HEK293T (cell line): ENCODE data around the gene TOX4.

Source experiments
- CTCF ChIA-PET: fragments of 350-600 bp; formaldehyde crosslinking; extraction: SDS; loops from one replicate; lab custom pipeline; 2021; ENCODE audit warnings: antibody characterized with exemption, inconsistent platforms; lab: Yijun Ruan, JAX
- POLR2A ChIA-PET: fragments of 350-600 bp; formaldehyde crosslinking; extraction: SDS; loops from one replicate; lab custom pipeline; 2020; ENCODE audit warnings: antibody characterized with exemption, inconsistent platforms; lab: Yijun Ruan, JAX
- DNase-seq: peaks from one replicate; pipeline ENCODE4 v3.0.0; 2012; ENCODE audit warnings: mixed read lengths; ENCODE audit errors: extremely low spot score
- ARNT ChIP-seq: fragments of 450-650 bp; IDR thresholded peaks from 2 replicates; pipeline ENCODE4 v1.6.1; 2017; ENCODE audit warnings: mild to moderate bottlenecking
- BHLHE40 ChIP-seq: fragments of 450-650 bp; IDR thresholded peaks from 2 replicates; pipeline ENCODE4 v1.6.1; 2016; ENCODE audit warnings: mild to moderate bottlenecking, moderate library complexity, borderline replicate concordance
- CTBP1 ChIP-seq: fragments of 450-650 bp; IDR thresholded peaks from 2 replicates; pipeline ENCODE4 v1.6.1; 2016; ENCODE audit warnings: borderline replicate concordance
- ELF4 ChIP-seq: fragments of 450-650 bp; IDR thresholded peaks from 2 replicates; pipeline ENCODE4 v1.6.1; 2017; ENCODE audit warnings: antibody characterized with exemption
- FOXA1 ChIP-seq: fragments of 450-650 bp; IDR thresholded peaks from 2 replicates; pipeline ENCODE4 v1.6.1; 2016; ENCODE audit warnings: mild to moderate bottlenecking
- FOXK2 ChIP-seq: fragments of 450-650 bp; IDR thresholded peaks from 2 replicates; pipeline ENCODE4 v1.6.1; 2016; ENCODE audit warnings: mild to moderate bottlenecking
- FOXM1 ChIP-seq: fragments of 450-650 bp; IDR thresholded peaks from 2 replicates; pipeline ENCODE4 v1.6.1; 2017; ENCODE audit warnings: mild to moderate bottlenecking, borderline replicate concordance
- HDGF ChIP-seq: fragments of 450-650 bp; IDR thresholded peaks from 2 replicates; pipeline ENCODE4 v1.6.1; 2017; ENCODE audit warnings: antibody characterized with exemption, borderline replicate concordance
- L3MBTL2 ChIP-seq: fragments of 450-650 bp; conservative IDR thresholded peaks from 2 replicates; pipeline ENCODE4 v1.6.1; 2016; ENCODE audit warnings: mild to moderate bottlenecking
- LEF1 ChIP-seq: fragments of 450-650 bp; IDR thresholded peaks from 2 replicates; pipeline ENCODE4 v1.6.1; 2017; ENCODE audit warnings: mild to moderate bottlenecking, borderline replicate concordance
- NFRKB ChIP-seq: fragments of 450-650 bp; IDR thresholded peaks from 2 replicates; pipeline ENCODE4 v1.6.1; 2016; ENCODE audit warnings: mild to moderate bottlenecking, moderate library complexity
- PKNOX1 ChIP-seq: fragments of 450-650 bp; IDR thresholded peaks from 2 replicates; pipeline ENCODE4 v1.6.1; 2016
- SP1 ChIP-seq: fragments of 450-650 bp; IDR thresholded peaks from 2 replicates; pipeline ENCODE4 v1.6.1; 2017
- SUZ12 ChIP-seq: fragments of 450-650 bp; IDR thresholded peaks from 2 replicates; pipeline ENCODE4 v1.6.1; 2016; ENCODE audit warnings: mild to moderate bottlenecking
- TARDBP ChIP-seq: fragments of 450-650 bp; IDR thresholded peaks from 2 replicates; pipeline ENCODE4 v1.6.1; 2016
- ZNF384 ChIP-seq: fragments of 450-650 bp; IDR thresholded peaks from 2 replicates; pipeline ENCODE4 v1.6.1; 2016

Gene TOX4

GRCh38 chr14:21449899-21450216 is 27.1 kb upstream of the TOX4 start:
- ChIA-PET CTCF (no interaction called here), POLR2A (interaction anchor here (1.9 to 2.6 kb wide), 2 partner anchors 13 to 61 kb away, joined by 4 to 9 read pairs; partner anchors contain the start of gene METTL3)
- DNase-seq: no peak
- TF ChIP-seq ARNT: no peak
- no peak for TF ChIP-seq FOXA1
- no peak for TF ChIP-seq FOXM1
- TF ChIP-seq L3MBTL2: no peak
- no peak for TF ChIP-seq PKNOX1
- TF ChIP-seq BHLHE40: no peak
- no peak for TF ChIP-seq NFRKB
- no peak for TF ChIP-seq ELF4
- TF ChIP-seq SUZ12: no peak
- TF ChIP-seq SP1: no peak
- no peak for TF ChIP-seq LEF1
- no peak for TF ChIP-seq CTBP1
- TF ChIP-seq ZNF384: no peak
- no peak for TF ChIP-seq HDGF
- no peak for TF ChIP-seq TARDBP

GRCh38 chr14:21454843-21455544 is 22.0 kb upstream of the TOX4 start:
- no peak for DNase-seq
- ChIA-PET CTCF (interaction anchor here (1.8 kb wide), 1 partner anchor 23 kb away, joined by 6 read pairs; the partner anchor contains the start of gene TOX4), POLR2A (interaction anchor here (0.9 to 3.3 kb wide), 7 partner anchors 8 to 72 kb away, joined by 3 to 57 read pairs (median 5); partner anchors contain the start of genes METTL3 and SALL2)
- no peak for TF ChIP-seq L3MBTL2
- TF ChIP-seq TARDBP: no peak
- TF ChIP-seq ZNF384: no peak
- no peak for TF ChIP-seq BHLHE40
- no peak for TF ChIP-seq ARNT
- TF ChIP-seq SP1: no peak
- no peak for TF ChIP-seq CTBP1
- TF ChIP-seq FOXM1: no peak
- TF ChIP-seq PKNOX1: no peak

- POLR2A ChIA-PET: interaction anchor here (0.6 to 3.3 kb wide), 10 partner anchors 9 to 101 kb away, joined by 3 to 57 read pairs (median 4); partner anchors contain the start of gene METTL3
- TF ChIP-seq ZNF384 (no peak), TARDBP (no peak)
- CTCF ChIA-PET: interaction anchor here (0.6 to 1.8 kb wide), 4 partner anchors 8 to 84 kb away, joined by 3 to 6 read pairs (median 3); partner anchors contain the start of gene TOX4
- DNase-seq: no peak
These were observed 21.4 kb upstream of the TOX4 start for GRCh38 chr14:21455592-21455911.

- CTCF ChIA-PET: interaction anchor here (0.6 to 1.8 kb wide), 5 partner anchors 9 to 157 kb away, joined by 3 to 6 read pairs (median 3); partner anchors contain the start of gene TOX4
- peak; percentile 96 for DNase-seq
- TF ChIP-seq NFRKB: peak; percentile 69; the same call in 1 of the 2 replicates
- TF ChIP-seq FOXM1: no peak
- peak; percentile 74 for TF ChIP-seq ELF4
- POLR2A ChIA-PET: interaction anchor here (0.6 to 3.3 kb wide), 11 partner anchors 9 to 100 kb away, joined by 3 to 57 read pairs (median 5); partner anchors contain the start of genes METTL3, RAB2B and TOX4
These were observed 20.9 kb upstream of the TOX4 start, which contains the start of gene CHD8 for GRCh38 chr14:21455912-21456667. CHD8 (minus strand) TSS chr14:21456123; CDS start chr14:21431643, 24,480 bp downstream.

- ChIA-PET CTCF (no interaction called here), POLR2A (interaction anchor here (1.6 kb wide), 1 partner anchor 9 kb away, joined by 6 read pairs; the partner anchor contains the start of genes RAB2B and TOX4)
- DNase-seq: no peak
- TF ChIP-seq SUZ12 (no peak), ELF4 (no peak), NFRKB (no peak), CTBP1 (no peak), L3MBTL2 (no peak), FOXA1 (no peak), SP1 (no peak), FOXK2 (no peak), PKNOX1 (no peak), HDGF (no peak), LEF1 (no peak), ZNF384 (no peak), FOXM1 (no peak)
These were observed 9.4 kb upstream of the TOX4 start for GRCh38 chr14:21467616-21468015.
